Kidney (tissue), 14 donors: Measurements from ENCODE around the gene ZBTB26. TPM values are rescaled to one million over a fixed set of nuclear protein-coding genes. Genes with fewer than 3 reads are reported as not detected.

Experiments
- DNase-seq, 5 donors: peaks; one replicate each; pipeline ENCODE4 v3.0.0-alpha.2; 2013 to 2020
- FAIRE-seq: peaks from 2 replicates; lab custom pipeline; 2012; peaks lifted over from hg19 to GRCh38; lab: Jason Lieb, UNC
- H3K27ac ChIP-seq, 2 donors: one replicate each; pipeline ENCODE4 v1.7.0; 2013; ENCODE audit warnings: low read depth in 2 of 2, low read length in 2 of 2, inconsistent platforms in 1 of 2
- H3K27me3 ChIP-seq: one replicate; pipeline ENCODE4 v1.7.1; 2013; ENCODE audit warnings: low read length, inconsistent platforms; ENCODE audit not compliant: control insufficient read depth, insufficient read depth
- H3K36me3 ChIP-seq, 3 donors: one replicate each; pipeline versions ENCODE4 v1.7.0 to v1.7.1; 2013; ENCODE audit warnings: low read length in 3 of 3, control low read depth in 1 of 3, inconsistent platforms in 1 of 3; ENCODE audit not compliant: insufficient read depth in 3 of 3, control insufficient read depth in 2 of 3
- H3K4me1 ChIP-seq, 3 donors: one replicate each; pipeline versions ENCODE4 v1.7.0 to v1.7.1; 2013; ENCODE audit warnings: low read length in 3 of 3, inconsistent platforms in 1 of 3, low read depth in 1 of 3; ENCODE audit not compliant: control insufficient read depth in 2 of 3, insufficient read depth in 2 of 3
- H3K4me3 ChIP-seq, 3 donors: one replicate each; pipeline versions ENCODE4 v1.7.0 to v1.8.1; 2013; ENCODE audit warnings: low read length in 3 of 3, control low read depth in 1 of 3, inconsistent platforms in 1 of 3
- H3K9ac ChIP-seq, 3 donors: one replicate each; pipeline versions ENCODE4 v1.7.0 to v1.7.1; 2013; ENCODE audit warnings: low read length in 3 of 3, control low read depth in 1 of 3, inconsistent platforms in 1 of 3
- H3K9me3 ChIP-seq, 3 donors: one replicate each; pipeline versions ENCODE4 v1.7.0 to v1.7.1; 2013; ENCODE audit warnings: low read length in 3 of 3, control low read depth in 1 of 3, inconsistent platforms in 1 of 3; ENCODE audit not compliant: control insufficient read depth in 2 of 3, insufficient read depth in 1 of 3
- CTCF ChIP-seq: IDR thresholded peaks from 3 replicates; pipeline ENCODE4 v1.5.1; 2012; ENCODE audit warnings: mild to moderate bottlenecking, moderate library complexity, borderline replicate concordance; ENCODE audit not compliant: insufficient read depth; ENCODE audit errors: extremely low read depth
- intact Hi-C: fragments of 100-400 bp; cut with DNase I; formaldehyde crosslinking; loops from one replicate; pipeline ENCODE4 v1.11.1; 2022
- polyA plus RNA-seq: library from polyadenylated mRNA; stranded (reverse); fragments of 350-450 nt; fragmentation: Illumina TruSeq; extraction: RNeasy Lipid Tissue Mini Kit (QIAGEN cat#74804); gene quantifications from one replicate; pipeline ENCODE4 v1.2.3, GENCODE V29; 2014; ENCODE audit warnings: low read depth, low replicate concordance; ENCODE audit not compliant: insufficient read depth
- total RNA-seq: library from RNA; stranded (reverse); fragmentation: NEBNext Ultra II Directional; extraction: Animal tissue kit (Norgen Biotek cat#: 25700); gene quantifications from one replicate; pipeline ENCODE4 v1.2.1, GENCODE V29; 2021
- donor health status: control.
- donor health status: control.
- donor health status: control.
- donor health status: control.
- donor health status: control.
- donor health status: DM: yes; HTN: yes; CAD: no.
- donor health status: Normal renal cell carcinoma (clear cell type).

Gene ZBTB26
- total and polyA plus RNA-seq, 2 donors from 2014 or later: 3.4 to 8.2 TPM

- FAIRE-seq: no peak
- Histone ChIP-seq H3K4me3 (peak overlapping the region; percentile 40 to 88 (median 73)), H3K36me3 (peaks cover 4 to 11% (median 4%) of the 10 kb centered on the region in 3 donors), H3K9me3 (no peaks in the 10 kb centered on the region), H3K4me1 (peaks cover 0 to 12% (median 4%) of the 10 kb centered on the region in 3 donors), H3K9ac (peak overlapping the region; percentile 21 to 75 (median 59)), H3K27me3 (no peaks in the 10 kb centered on the region), H3K27ac (peak overlapping the region; percentile 53 to 57)
- intact Hi-C loops: no loop called here
- DNase-seq: no peak
- no peak for TF ChIP-seq CTCF
Measured at GRCh38 chr9:122940454-122940748, 9.1 kb upstream of the ZBTB26 start.

GRCh38 chr9:122939601-122940000, 8.3 kb upstream of the ZBTB26 start:
- no peaks in the 10 kb centered on the region for H3K9me3 ChIP-seq
- H3K4me3 ChIP-seq: no peak overlapping the region
- FAIRE-seq (no peak), DNase-seq (no peak)
- no peak overlapping the region for H3K9ac ChIP-seq
- intact Hi-C loops: no loop called here
- peaks cover 4 to 11% (median 4%) of the 10 kb centered on the region in 3 donors for H3K36me3 ChIP-seq
- H3K4me1 ChIP-seq: peaks cover 0 to 10% (median 4%) of the 10 kb centered on the region in 3 donors
- no peaks in the 10 kb centered on the region for H3K27me3 ChIP-seq
- H3K27ac ChIP-seq: no peak overlapping the region
- no peak for TF ChIP-seq CTCF

- TF ChIP-seq CTCF: no peak
- H3K9ac ChIP-seq: no peak overlapping the region
- H3K4me1 ChIP-seq: peaks cover 0 to 7% (median 4%) of the 10 kb centered on the region in 3 donors
- H3K4me3 ChIP-seq: no peak overlapping the region
- no peak for DNase-seq
- H3K27ac ChIP-seq: no peak overlapping the region
- no peaks in the 10 kb centered on the region for H3K9me3 ChIP-seq
- H3K27me3 ChIP-seq: no peaks in the 10 kb centered on the region
- intact Hi-C loops: no loop called here
- no peak for FAIRE-seq
- peaks cover 4 to 11% (median 4%) of the 10 kb centered on the region in 3 donors for H3K36me3 ChIP-seq
Measured at GRCh38 chr9:122936883-122937282, 5.6 kb upstream of the ZBTB26 start.

- no peak overlapping the region for H3K4me3 ChIP-seq
- H3K36me3 ChIP-seq: peaks cover 4 to 11% (median 4%) of the 10 kb centered on the region in 3 donors
- no peak for TF ChIP-seq CTCF
- H3K27ac ChIP-seq: no peak overlapping the region
- DNase-seq (no peak), FAIRE-seq (no peak)
- intact Hi-C loops: no loop called here
- H3K27me3 ChIP-seq: no peaks in the 10 kb centered on the region
- no peak overlapping the region for H3K9ac ChIP-seq
- no peaks in the 10 kb centered on the region for H3K9me3 ChIP-seq
- peaks cover 0 to 4% (median 4%) of the 10 kb centered on the region in 3 donors for H3K4me1 ChIP-seq
Measured at GRCh38 chr9:122936464-122936863, 5.2 kb upstream of the ZBTB26 start.
